DOHH2 (cell line): ENCODE data around the gene HIGD1B.

Experiments used
- EZH2phosphoT487 ChIP-seq: fragments of 200-600 bp; sonication (generic); IDR thresholded peaks from 2 replicates; pipeline ENCODE4 v1.6.1; 2017; ENCODE audit warnings: borderline replicate concordance, mild to moderate bottlenecking, antibody characterized with exemption, low read length, moderate library complexity, mixed read lengths
- TF ChIP-seq, protein P1 (sequence below): fragments of 200-600 bp; sonication (generic); IDR thresholded peaks from one replicate; pipeline ENCODE4 v1.5.1; 2014; ENCODE audit warnings: antibody characterized with exemption, mild to moderate bottlenecking, low read depth, low read length; ENCODE audit not compliant: poor library complexity, severe bottlenecking

DNA sequence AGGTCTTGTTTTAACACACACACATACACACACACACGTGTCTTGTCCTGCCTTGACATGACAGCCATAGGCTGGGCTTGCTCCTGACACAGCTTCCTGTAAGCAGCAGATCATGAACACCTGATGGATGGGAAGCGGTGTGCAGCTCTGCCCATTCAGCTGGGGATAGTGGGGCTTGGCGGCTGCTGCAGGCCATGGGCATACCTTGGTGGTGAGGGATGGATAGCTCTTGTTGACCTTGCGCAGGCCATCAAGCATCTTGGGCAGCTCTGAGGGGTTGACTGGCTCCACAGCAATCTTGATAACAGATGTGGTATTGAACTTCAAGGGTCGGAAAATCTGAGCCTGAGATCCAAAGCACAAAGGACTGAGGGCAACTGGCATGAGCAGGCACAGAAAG lies 12.0 kb downstream of the HIGD1B start:
- TF ChIP-seq, protein P1, sequence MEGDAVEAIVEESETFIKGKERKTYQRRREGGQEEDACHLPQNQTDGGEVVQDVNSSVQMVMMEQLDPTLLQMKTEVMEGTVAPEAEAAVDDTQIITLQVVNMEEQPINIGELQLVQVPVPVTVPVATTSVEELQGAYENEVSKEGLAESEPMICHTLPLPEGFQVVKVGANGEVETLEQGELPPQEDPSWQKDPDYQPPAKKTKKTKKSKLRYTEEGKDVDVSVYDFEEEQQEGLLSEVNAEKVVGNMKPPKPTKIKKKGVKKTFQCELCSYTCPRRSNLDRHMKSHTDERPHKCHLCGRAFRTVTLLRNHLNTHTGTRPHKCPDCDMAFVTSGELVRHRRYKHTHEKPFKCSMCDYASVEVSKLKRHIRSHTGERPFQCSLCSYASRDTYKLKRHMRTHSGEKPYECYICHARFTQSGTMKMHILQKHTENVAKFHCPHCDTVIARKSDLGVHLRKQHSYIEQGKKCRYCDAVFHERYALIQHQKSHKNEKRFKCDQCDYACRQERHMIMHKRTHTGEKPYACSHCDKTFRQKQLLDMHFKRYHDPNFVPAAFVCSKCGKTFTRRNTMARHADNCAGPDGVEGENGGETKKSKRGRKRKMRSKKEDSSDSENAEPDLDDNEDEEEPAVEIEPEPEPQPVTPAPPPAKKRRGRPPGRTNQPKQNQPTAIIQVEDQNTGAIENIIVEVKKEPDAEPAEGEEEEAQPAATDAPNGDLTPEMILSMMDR = no peak
- no peak for TF ChIP-seq EZH2phosphoT487
